TTC549 (cell line): ENCODE data around the gene KRTAP5-6.
"Not testable (repeated sequence)": the region's sequence is repeated elsewhere in the genome, so short reads cannot be mapped to it uniquely, and the experiment has no call there.

ENCODE experiments used
- FAIRE-seq: peaks from 2 replicates; lab custom pipeline; 2012; peaks lifted over from hg19 to GRCh38; lab: Jason Lieb, UNC

Gene KRTAP5-6

GRCh38 chr11:1661454-1662269, 35.3 kb upstream of the KRTAP5-6 start:
- FAIRE-seq: not testable (repeated sequence)

GRCh38 chr11:1662699-1663283, 34.2 kb upstream of the KRTAP5-6 start:
- FAIRE-seq: not testable (repeated sequence)

GRCh38 chr11:1665313-1665712, 31.7 kb upstream of the KRTAP5-6 start:
- FAIRE-seq: no peak

- no peak for FAIRE-seq
Observed at GRCh38 chr11:1667121-1667850, 29.7 kb upstream of the KRTAP5-6 start.

DNA sequence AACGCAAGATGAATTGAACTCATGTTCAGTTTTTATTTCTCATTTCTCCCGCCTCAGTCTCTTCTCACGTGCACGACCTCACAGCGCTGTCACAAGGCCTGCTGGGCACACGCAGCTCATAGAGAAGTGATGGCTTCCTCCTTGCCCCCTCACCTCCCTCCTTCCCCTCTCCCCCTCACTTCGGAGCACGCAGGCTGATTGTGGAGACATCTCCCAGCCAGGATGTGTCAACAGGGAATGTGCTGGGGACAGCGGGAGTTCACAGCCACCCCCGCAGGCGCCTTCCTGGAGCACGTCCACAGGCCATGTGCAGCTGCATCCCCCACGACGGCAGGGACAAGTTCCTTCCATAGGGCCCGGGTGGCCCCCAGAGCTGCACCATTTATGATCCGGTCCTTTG, 29.1 kb upstream of the KRTAP5-6 start:
- no peak for FAIRE-seq

- no peak for FAIRE-seq
Observed at GRCh38 chr11:1668911-1669473, 28.0 kb upstream of the KRTAP5-6 start.

DNA sequence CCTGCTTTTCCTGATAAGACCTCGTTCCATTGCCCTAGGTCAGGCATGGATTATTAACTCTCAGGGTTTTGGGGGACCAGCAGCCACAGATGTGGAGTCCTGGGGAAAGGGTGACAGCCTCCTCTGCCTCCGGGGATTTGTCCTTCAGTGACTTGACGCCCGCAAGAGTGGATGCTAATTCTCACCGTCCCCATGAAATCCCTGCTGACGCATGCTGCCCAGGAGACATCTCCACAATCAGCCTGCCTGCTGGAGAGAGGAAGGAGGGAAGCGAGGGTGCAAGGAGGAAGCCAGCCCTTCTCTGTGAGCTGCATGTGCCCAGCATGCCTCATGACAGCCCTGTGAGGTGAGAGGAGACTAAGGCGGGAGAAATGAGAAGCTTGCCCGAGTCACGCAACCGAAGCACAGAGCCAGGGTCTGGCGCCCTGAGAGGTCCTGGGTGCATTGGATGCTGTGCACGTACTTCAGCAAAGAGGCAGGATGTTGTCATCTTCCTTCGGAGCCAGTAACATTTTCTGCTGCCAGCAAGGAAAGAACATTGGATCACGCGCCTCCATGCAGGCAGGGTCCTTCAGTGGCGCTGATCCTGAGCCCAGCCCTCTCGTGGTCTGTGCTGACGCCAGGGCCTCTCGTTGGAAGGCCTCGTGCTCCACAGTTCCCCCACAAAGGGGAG, 27.3 kb upstream of the KRTAP5-6 start:
- FAIRE-seq: no peak

GRCh38 chr11:1670457-1670856, 26.5 kb upstream of the KRTAP5-6 start:
- not testable (repeated sequence) for FAIRE-seq

DNA sequence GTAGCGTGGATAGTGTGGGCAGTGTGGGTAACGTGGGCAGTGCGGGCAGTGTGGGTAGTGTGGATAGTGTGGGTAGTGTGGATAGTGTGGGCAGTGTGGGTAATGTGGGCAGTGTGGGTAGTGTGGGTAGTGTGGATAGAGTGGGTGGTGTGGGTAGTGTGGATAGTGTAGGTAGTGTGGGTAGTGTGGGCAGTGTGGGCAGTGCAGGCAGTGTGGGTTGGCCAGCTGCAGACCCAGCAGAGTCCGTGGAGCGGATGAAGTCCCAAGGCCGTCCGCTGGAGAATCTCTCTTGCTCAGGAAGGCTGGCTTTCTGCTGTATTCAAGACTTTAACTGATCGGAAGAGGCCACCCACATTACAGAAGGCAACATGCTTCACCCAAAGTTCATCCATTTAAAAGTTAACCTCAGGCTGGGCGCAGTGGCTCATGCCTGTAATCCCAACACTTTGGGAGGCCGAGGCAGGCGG, 26.1 kb upstream of the KRTAP5-6 start:
- no peak for FAIRE-seq

DNA sequence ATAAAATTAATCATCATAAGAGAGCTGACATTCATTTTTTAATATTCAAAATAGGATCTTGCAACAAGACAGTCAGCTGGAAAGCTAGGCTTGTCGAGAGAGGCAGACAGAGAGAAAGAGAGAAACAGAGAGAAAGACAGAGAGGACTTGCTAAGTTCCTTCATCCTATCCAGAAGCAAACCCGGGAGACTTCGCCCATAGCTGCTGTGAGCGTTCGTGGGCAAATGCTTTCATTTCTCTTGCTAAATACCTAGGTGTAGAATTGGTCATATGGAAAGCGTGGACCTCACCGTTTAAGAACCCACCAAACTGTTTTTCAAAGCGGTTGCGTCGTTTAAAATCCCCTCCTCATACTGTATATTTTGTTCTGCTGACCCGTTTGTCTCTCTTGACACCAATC, 25.3 kb upstream of the KRTAP5-6 start:
- no peak for FAIRE-seq

DNA sequence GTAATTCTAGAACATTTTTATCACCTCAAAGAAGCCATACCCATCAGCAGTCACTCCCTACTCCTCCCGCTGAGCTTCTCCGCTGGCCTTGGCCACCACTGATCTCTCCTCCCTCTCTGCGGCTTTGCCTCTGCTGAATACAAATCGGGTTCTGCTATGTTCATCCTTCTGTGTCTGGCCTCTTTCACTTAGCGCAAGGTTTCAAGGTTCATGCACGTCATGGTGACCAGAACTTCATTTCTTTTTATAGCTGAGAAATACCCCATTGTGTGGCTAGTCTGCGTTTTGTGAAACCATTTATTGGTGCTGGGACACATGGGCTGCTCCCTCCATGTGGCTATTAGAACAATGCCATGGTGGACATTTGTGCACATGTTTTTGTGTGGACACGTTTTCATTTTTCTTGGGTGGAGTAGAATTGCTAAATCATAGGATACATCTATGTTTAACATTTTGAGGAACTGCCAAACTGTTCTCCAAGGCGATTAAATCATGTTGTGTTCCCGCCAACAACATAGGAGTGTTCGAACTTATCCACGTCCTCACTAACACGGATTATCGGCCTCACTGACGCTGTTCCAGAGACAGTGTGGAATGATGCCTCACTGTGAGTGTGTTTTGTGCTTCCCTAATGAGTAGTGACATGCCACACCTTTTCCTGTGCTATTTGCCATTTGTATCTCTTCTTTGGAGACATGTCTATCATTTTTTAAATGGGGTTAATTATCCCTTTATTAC, 24.2 kb upstream of the KRTAP5-6 start:
- FAIRE-seq: no peak

- no peak for FAIRE-seq
Observed at GRCh38 chr11:1673446-1674172, 23.4 kb upstream of the KRTAP5-6 start.

DNA sequence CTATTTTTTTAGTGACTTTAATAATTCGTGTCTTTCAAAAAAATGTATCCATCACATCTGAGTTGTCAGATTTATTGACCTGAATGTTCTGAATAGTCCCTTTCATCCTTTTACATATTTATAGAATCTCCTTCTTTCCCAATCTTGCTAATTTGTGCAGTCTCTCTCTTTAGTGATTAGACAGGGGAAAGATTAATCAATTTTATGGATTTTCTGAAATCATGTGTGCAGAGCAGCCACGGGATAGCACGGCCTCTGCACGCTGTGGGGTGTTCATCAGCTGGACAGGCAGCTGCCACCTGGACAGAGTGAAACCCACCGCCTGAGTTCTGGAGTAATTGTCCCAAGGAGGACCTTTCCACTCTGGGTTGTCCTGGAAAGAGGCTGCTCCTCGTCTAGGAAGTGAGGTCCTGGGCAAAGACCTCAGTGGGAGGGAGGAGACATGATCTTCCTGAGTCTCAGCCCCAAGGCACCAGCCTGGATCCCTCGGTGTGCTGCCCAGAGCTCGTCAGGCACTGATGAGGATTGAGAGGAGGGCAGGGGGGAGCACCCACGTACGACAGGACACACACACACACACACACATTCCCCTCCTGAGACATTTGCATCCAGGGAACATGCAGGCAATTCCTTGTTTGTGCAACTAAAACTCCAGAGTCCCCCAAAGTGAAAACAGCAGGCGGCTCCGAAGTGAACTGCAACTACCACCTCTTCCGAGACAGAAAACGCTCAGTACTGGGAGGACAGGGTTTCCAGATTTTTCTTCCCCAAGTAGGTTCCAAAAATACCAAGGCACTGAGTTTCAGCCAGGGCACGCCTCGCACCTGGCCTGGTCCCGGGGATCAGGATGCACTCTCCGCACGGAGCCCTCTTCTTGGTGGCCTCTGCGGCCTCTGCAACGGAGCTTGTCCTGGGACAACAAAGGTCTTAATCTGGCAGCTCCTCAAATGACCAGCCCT, 22.5 kb upstream of the KRTAP5-6 start:
- no peak for FAIRE-seq

DNA sequence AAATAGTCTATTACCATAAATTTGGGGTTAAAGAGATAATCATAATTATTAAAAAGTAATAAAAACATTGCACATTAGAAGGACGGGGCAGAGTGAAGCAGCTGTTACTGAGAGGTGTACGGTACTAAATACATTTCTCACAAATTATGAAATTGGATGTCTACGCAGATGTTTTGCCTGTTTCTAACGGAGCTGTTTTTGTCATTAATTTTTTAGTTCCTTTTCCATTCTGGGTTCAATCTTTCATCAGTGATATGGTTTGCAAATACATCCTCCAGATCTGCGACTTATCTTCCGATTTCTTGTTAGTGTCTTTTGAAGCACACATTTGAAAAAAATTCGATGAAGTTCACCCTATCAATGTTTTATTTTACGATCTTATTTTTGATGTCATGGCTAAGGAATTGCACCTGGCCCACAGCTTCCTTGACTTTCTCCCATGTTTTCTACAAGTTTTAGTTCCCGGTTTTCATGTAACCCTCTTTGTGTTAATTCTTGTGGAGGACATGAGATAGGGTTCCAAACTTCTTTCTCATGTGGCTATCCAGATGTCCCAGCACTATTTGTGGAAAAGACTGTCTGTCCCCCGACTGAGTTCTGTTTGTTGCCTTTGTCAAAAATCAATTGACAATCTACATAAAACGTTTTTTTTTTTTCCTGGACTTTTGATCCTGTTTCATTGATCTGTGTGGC, 21.3 kb upstream of the KRTAP5-6 start:
- FAIRE-seq: no peak

DNA sequence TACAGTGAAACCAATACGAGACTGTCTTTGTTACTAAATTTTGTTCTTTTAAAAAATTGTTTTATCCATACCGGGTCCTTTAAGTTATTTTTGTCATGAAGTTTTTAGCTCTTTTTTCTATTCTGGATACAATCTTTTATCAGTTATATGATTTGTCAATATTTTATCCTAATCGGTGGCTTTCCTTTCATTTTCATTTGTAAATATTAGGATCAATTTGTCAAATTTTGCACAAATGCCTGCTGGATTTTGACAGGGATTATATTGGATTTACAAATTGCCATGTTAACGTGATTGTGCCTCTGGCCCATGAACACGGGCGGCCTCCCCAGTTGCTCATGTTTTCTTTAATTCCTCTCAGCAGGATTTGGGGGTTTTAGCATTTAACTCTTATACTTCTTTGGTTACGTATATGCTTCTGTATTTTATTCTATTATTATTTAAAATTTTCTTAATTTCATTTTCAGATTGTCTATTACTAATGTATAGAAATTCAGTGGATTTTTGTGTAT, 20.7 kb upstream of the KRTAP5-6 start:
- FAIRE-seq: no peak

DNA sequence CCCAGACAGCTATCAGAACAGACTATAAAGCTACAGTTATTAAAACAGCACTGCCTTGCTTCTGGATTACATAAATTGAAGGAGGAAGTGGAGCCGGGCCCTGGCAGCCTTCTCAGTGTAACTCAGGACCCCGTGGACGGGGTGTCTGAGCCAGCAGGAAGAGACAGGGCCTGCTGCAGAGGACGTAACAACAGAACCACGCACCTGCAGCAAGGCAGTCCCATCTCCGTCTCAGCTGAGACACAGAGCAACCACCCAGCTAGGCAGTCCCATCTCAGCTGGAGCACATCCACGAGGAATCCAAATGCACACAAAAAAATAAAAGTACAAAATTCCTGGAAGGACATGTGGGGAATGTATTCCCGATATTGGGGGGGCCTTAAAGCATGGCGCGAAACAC, 17.1 kb upstream of the KRTAP5-6 start:
- no peak for FAIRE-seq

GRCh38 chr11:1682225-1682905, 14.6 kb upstream of the KRTAP5-6 start:
- no peak for FAIRE-seq

DNA sequence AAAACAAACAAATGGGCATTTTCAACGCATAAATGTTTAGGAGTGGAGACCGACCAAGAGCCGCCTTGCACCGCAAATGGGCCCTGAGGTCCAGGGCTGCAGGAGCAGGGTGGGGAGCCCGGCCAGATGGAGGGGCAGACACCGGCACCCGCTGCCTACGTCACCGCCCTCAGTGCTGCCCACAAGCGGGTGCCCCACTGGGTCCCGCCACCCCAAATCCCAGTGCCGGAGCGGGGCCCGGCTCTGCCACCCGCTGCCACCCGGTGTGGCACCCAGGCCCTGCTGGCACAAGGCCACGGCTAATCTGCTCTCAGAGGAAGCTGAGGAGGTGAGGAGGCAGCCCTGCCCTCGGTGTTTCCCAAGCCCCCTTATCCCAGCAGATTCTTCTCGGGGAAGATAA, 13.8 kb upstream of the KRTAP5-6 start:
- not testable (repeated sequence) for FAIRE-seq
